CD4-positive, CD25-positive, alpha-beta regulatory T cell (primary cell): ENCODE data around the gene CEACAM6. TPM values are rescaled to one million over a fixed set of nuclear protein-coding genes. Genes with fewer than 3 reads are reported as not detected.

Experiments
- ATAC-seq, 2 donors: fragments of 150-1000 bp; cut with Tn5 transposase; one replicate each; pipeline ENCODE4 v1.10.0; 2021; ENCODE audit warnings: low read depth in 2 of 2, moderate number of reproducible peaks in 2 of 2, moderate library complexity in 1 of 2
- DNase-seq, 3 donors: peaks; one replicate each; pipeline versions ENCODE4 v3.0.0 to v3.0.0-alpha.2; 2012 to 2022; ENCODE audit warnings: mixed read lengths in 1 of 3
- H3K27ac ChIP-seq: one replicate; pipeline ENCODE4 v1.7.0; 2013; ENCODE audit warnings: mild to moderate bottlenecking, low read length; ENCODE audit not compliant: insufficient read depth, poor library complexity, severe bottlenecking
- H3K27me3 ChIP-seq: one replicate; pipeline ENCODE4 v1.7.0; 2013; ENCODE audit warnings: low read length; ENCODE audit not compliant: control insufficient read depth, insufficient read depth
- H3K36me3 ChIP-seq: one replicate; pipeline ENCODE4 v1.7.0; 2013; ENCODE audit warnings: mild to moderate bottlenecking, low read length, moderate library complexity; ENCODE audit not compliant: control insufficient read depth, insufficient read depth
- H3K4me1 ChIP-seq: 2 replicates; pipeline ENCODE4 v1.7.0; 2013; ENCODE audit warnings: mild to moderate bottlenecking, low read length; ENCODE audit not compliant: insufficient read depth, control insufficient read depth, poor library complexity, severe bottlenecking
- H3K4me3 ChIP-seq: one replicate; pipeline ENCODE4 v1.7.0; 2013; ENCODE audit warnings: low read depth, mild to moderate bottlenecking, low read length, moderate library complexity
- H3K9me3 ChIP-seq, 2 experiments: 1 replicate in 1 of 2; 2 replicates in 1 of 2; pipeline ENCODE4 v1.7.0; 2013; ENCODE audit warnings: low read length in 2 of 2, mild to moderate bottlenecking in 1 of 2, moderate library complexity in 1 of 2; ENCODE audit not compliant: control insufficient read depth in 2 of 2
- H3K27ac Mint-ChIP-seq, 3 donors: one replicate each; pipeline ENCODE4 v1.8.0; 2020 to 2022; ENCODE audit warnings: mild to moderate bottlenecking in 3 of 3, mixed read lengths in 3 of 3, moderate library complexity in 2 of 3
- H3K27me3 Mint-ChIP-seq: one replicate; pipeline ENCODE4 v1.8.0; 2022; ENCODE audit warnings: mild to moderate bottlenecking, mixed read lengths
- H3K36me3 Mint-ChIP-seq: one replicate; pipeline ENCODE4 v1.8.0; 2020; ENCODE audit warnings: mixed read lengths
- H3K4me1 Mint-ChIP-seq, 4 donors: one replicate each; pipeline ENCODE4 v1.8.0; 2020 to 2022; ENCODE audit warnings: mixed read lengths in 4 of 4, mild to moderate bottlenecking in 1 of 4
- H3K4me3 Mint-ChIP-seq, 4 donors: one replicate each; pipeline ENCODE4 v1.8.0; 2020 to 2022; ENCODE audit warnings: mild to moderate bottlenecking in 4 of 4, mixed read lengths in 4 of 4, moderate library complexity in 3 of 4
- H3K9me3 Mint-ChIP-seq, 7 donors: one replicate each; pipeline ENCODE4 v1.8.0; 2020 to 2022; ENCODE audit warnings: mixed read lengths in 7 of 7, mild to moderate bottlenecking in 3 of 7, moderate library complexity in 2 of 7
- polyA plus RNA-seq, 4 donors: library from polyadenylated mRNA; unstranded; fragments of 300-500 nt; fragmentation: Illumina TruSeq; gene quantifications; one replicate each; pipeline ENCODE4 v1.2.3, GENCODE V29; 2021
- total RNA-seq: library from RNA; stranded (reverse); gene quantifications from one replicate; pipeline ENCODE4 v1.2.3, GENCODE V29; 2022

The CEACAM6 gene
- total and polyA plus RNA-seq, 5 donors from 2014 or later: not detected

GRCh38 chr19:41711376-41712261, 43.7 kb upstream of the CEACAM6 start:
- H3K9me3 ChIP-seq: no peaks in the 10 kb centered on the region
- H3K4me1 Mint-ChIP-seq: peaks cover 0 to 6% (median 3%) of the 10 kb centered on the region in 4 donors
- ATAC-seq (no peak), DNase-seq (no peak)
- H3K4me3 Mint-ChIP-seq: no peak overlapping the region
- H3K4me1 ChIP-seq: no peaks in the 10 kb centered on the region
- no peak overlapping the region for H3K27ac ChIP-seq
- H3K4me3 ChIP-seq: no peak overlapping the region
- peaks cover 2% of the 10 kb centered on the region for H3K27me3 ChIP-seq
- peaks cover 19% of the 10 kb centered on the region for H3K27me3 Mint-ChIP-seq
- no peaks in the 10 kb centered on the region for H3K36me3 ChIP-seq
- no peaks in the 10 kb centered on the region for H3K36me3 Mint-ChIP-seq
- H3K9me3 Mint-ChIP-seq: no peaks in the 10 kb centered on the region
- H3K27ac Mint-ChIP-seq: peak overlapping the region in 1 of 3 donors; percentile 87

GRCh38 chr19:41714598-41714997, 40.7 kb upstream of the CEACAM6 start:
- no peaks in the 10 kb centered on the region for H3K4me1 Mint-ChIP-seq
- no peak overlapping the region for H3K27ac ChIP-seq
- H3K36me3 Mint-ChIP-seq: no peaks in the 10 kb centered on the region
- H3K27me3 Mint-ChIP-seq: peaks cover 9% of the 10 kb centered on the region
- H3K36me3 ChIP-seq: no peaks in the 10 kb centered on the region
- peaks cover 2% of the 10 kb centered on the region for H3K27me3 ChIP-seq
- DNase-seq (no peak), ATAC-seq (no peak)
- H3K27ac Mint-ChIP-seq: no peak overlapping the region
- no peaks in the 10 kb centered on the region for H3K4me1 ChIP-seq
- H3K4me3 Mint-ChIP-seq: no peak overlapping the region
- H3K4me3 ChIP-seq: no peak overlapping the region
- no peaks in the 10 kb centered on the region for H3K9me3 Mint-ChIP-seq
- H3K9me3 ChIP-seq: no peaks in the 10 kb centered on the region

GRCh38 chr19:41718761-41719160, 36.6 kb upstream of the CEACAM6 start:
- H3K27me3 ChIP-seq: no peaks in the 10 kb centered on the region
- H3K4me3 Mint-ChIP-seq: no peak overlapping the region
- no peak for DNase-seq
- no peak overlapping the region for H3K4me3 ChIP-seq
- no peaks in the 10 kb centered on the region for H3K4me1 ChIP-seq
- H3K9me3 ChIP-seq: no peaks in the 10 kb centered on the region
- no peak overlapping the region for H3K27ac ChIP-seq
- H3K27ac Mint-ChIP-seq: no peak overlapping the region
- no peaks in the 10 kb centered on the region for H3K36me3 ChIP-seq
- H3K4me1 Mint-ChIP-seq: no peaks in the 10 kb centered on the region
- no peak for ATAC-seq
- peaks cover 10% of the 10 kb centered on the region for H3K27me3 Mint-ChIP-seq
- H3K36me3 Mint-ChIP-seq: no peaks in the 10 kb centered on the region
- peaks cover 0 to 2% (median 0%) of the 10 kb centered on the region in 7 donors for H3K9me3 Mint-ChIP-seq

- DNase-seq (no peak), ATAC-seq (no peak)
- peaks cover 2% of the 10 kb centered on the region for H3K27me3 ChIP-seq
- no peaks in the 10 kb centered on the region for H3K36me3 ChIP-seq
- Mint-ChIP-seq H3K4me1 (no peaks in the 10 kb centered on the region), H3K27ac (no peak overlapping the region), H3K9me3 (peaks cover 0 to 2% (median 0%) of the 10 kb centered on the region in 7 donors), H3K4me3 (no peak overlapping the region), H3K36me3 (no peaks in the 10 kb centered on the region), H3K27me3 (peaks cover 15% of the 10 kb centered on the region)
- no peak overlapping the region for H3K27ac ChIP-seq
- no peak overlapping the region for H3K4me3 ChIP-seq
- H3K9me3 ChIP-seq: no peaks in the 10 kb centered on the region
- no peaks in the 10 kb centered on the region for H3K4me1 ChIP-seq
Measured at GRCh38 chr19:41720103-41720502, 35.2 kb upstream of the CEACAM6 start.

- Histone ChIP-seq H3K9me3 (no peaks in the 10 kb centered on the region), H3K4me1 (no peaks in the 10 kb centered on the region), H3K27me3 (peaks cover 18% of the 10 kb centered on the region), H3K36me3 (no peaks in the 10 kb centered on the region), H3K4me3 (no peak overlapping the region), H3K27ac (no peak overlapping the region)
- ATAC-seq (no peak), DNase-seq (no peak)
- Mint-ChIP-seq H3K4me3 (no peak overlapping the region), H3K27me3 (peaks cover 40% of the 10 kb centered on the region), H3K36me3 (no peaks in the 10 kb centered on the region), H3K27ac (no peak overlapping the region), H3K9me3 (peaks cover 0 to 2% (median 0%) of the 10 kb centered on the region in 7 donors), H3K4me1 (no peaks in the 10 kb centered on the region)
Measured at GRCh38 chr19:41726493-41726892, 28.8 kb upstream of the CEACAM6 start.

GRCh38 chr19:41734156-41734555, 21.2 kb upstream of the CEACAM6 start:
- Histone ChIP-seq H3K4me1 (no peaks in the 10 kb centered on the region), H3K27ac (no peak overlapping the region), H3K4me3 (no peak overlapping the region), H3K9me3 (no peaks in the 10 kb centered on the region), H3K36me3 (no peaks in the 10 kb centered on the region), H3K27me3 (peaks cover 7% of the 10 kb centered on the region)
- no peaks in the 10 kb centered on the region for H3K36me3 Mint-ChIP-seq
- no peaks in the 10 kb centered on the region for H3K4me1 Mint-ChIP-seq
- H3K27me3 Mint-ChIP-seq: peaks cover 32% of the 10 kb centered on the region
- no peak for DNase-seq
- peak overlapping the region in 1 of 3 donors; percentile 78 for H3K27ac Mint-ChIP-seq
- peaks cover 0 to 1% (median 0%) of the 10 kb centered on the region in 7 donors for H3K9me3 Mint-ChIP-seq
- no peak for ATAC-seq
- H3K4me3 Mint-ChIP-seq: no peak overlapping the region

GRCh38 chr19:41734585-41734984, 20.7 kb upstream of the CEACAM6 start:
- Mint-ChIP-seq H3K36me3 (no peaks in the 10 kb centered on the region), H3K4me1 (no peaks in the 10 kb centered on the region), H3K9me3 (peaks cover 0 to 1% (median 0%) of the 10 kb centered on the region in 7 donors), H3K27me3 (peaks cover 36% of the 10 kb centered on the region), H3K27ac (no peak overlapping the region), H3K4me3 (no peak overlapping the region)
- Histone ChIP-seq H3K4me3 (no peak overlapping the region), H3K27me3 (peaks cover 8% of the 10 kb centered on the region), H3K36me3 (no peaks in the 10 kb centered on the region), H3K4me1 (no peaks in the 10 kb centered on the region), H3K27ac (no peak overlapping the region), H3K9me3 (no peaks in the 10 kb centered on the region)
- ATAC-seq: no peak
- DNase-seq: no peak
